Sigmoid colon (tissue), 4 donors: ENCODE measurements around the gene SH3RF3.

Experiments
- CTCF ChIP-seq, 4 experiments: fragments of 450-650 bp in 3 of 4; fragments of 200-600 bp in 1 of 4; IDR thresholded peaks; one replicate each; pipeline ENCODE4 v1.5.1; 2016 to 2019; ENCODE audit warnings: antibody characterized with exemption in 4 of 4, mild to moderate bottlenecking in 3 of 4, moderate library complexity in 2 of 4
- POLR2A ChIP-seq, 2 donors: fragments of 450-650 bp; IDR thresholded peaks; one replicate each; pipeline ENCODE4 v1.6.1; 2016; ENCODE audit warnings: antibody characterized with exemption in 2 of 2, mild to moderate bottlenecking in 2 of 2, moderate library complexity in 2 of 2
- POLR2AphosphoS5 ChIP-seq, 4 donors: sonication (generic); formaldehyde crosslinking; IDR thresholded peaks; one replicate each; pipeline ENCODE4 v1.6.1; 2017; ENCODE audit warnings: antibody characterized with exemption in 4 of 4

GRCh38 chr2:109317471-109318095 lies 188.6 kb downstream of the SH3RF3 start:
- TF ChIP-seq POLR2A (IDR thresholded peaks at IDR 0.05) (no peak), CTCF (IDR thresholded peaks at IDR 0.05) (no peak), POLR2AphosphoS5 (IDR thresholded peaks at IDR 0.05) (no peak)
